ENCODE results near the gene MCOLN3. TPM values are rescaled to one million over a fixed set of nuclear protein-coding genes. Genes with fewer than 3 reads are reported as not detected.

The MCOLN3 gene
- total RNA-seq (2012; rRNA removed) (not detected in 2 replicates), polyA plus RNA-seq (2012; rRNA removed) (0.03 TPM in 1 of 2 replicates, not detected in the other), Bru-seq, nascent RNA (percentile 13 among the genes with signal in this experiment), BruChase-seq, experiment 1, labeled RNA remaining after a 6-hour chase (percentile 19 among the genes with signal in this experiment), BruChase-seq, experiment 2, labeled RNA remaining after a 2-hour chase (percentile 17 among the genes with signal in this experiment)
- not detected in 2 replicates for polyA plus RNA-seq (2012; cell fraction: cytosol; rRNA removed)
- 0.02 and 0.22 TPM in 2 replicates for polyA plus RNA-seq (2012; cell fraction: nucleus; rRNA removed; ENCODE audit: low replicate concordance)
- long read RNA-seq: 0 reads

GRCh38 chr1:85048296-85049064, at the start of gene MCOLN3:
Gene MCOLN3, minus strand, starts transcription at chr1:85048500. Its CDS starts 3,140 bp downstream, at chr1:85045360.
- H2AK5ac ChIP-seq (ENCODE audit: low read depth, low read length): no peak within 1 kb of the TSS
- H3K9ac ChIP-seq (ENCODE audit: low read depth, low read length): no peak within 1 kb of the TSS
- H3K27me3 ChIP-seq (ENCODE audit: control insufficient read depth, insufficient read depth, low read length): peaks cover 61% of the 10 kb centered on the region
- POLR2A ChIA-PET (ENCODE audit: unreplicated experiment): no interaction called here
- in situ Hi-C loops (cut with MboI; ENCODE audit: low sequenced_read_pairs): no loop called here
- no peak within 1 kb of the TSS; the same call in 1 of the 2 replicates for H3K4me3 ChIP-seq (ENCODE audit: insufficient read depth, low read depth, low read length)
- H4K8ac ChIP-seq (ENCODE audit: low read depth in 2 of 2, low read length in 2 of 2): no peak within 1 kb of the TSS
- H2BK5ac ChIP-seq (ENCODE audit: low read depth, low read length, poor library complexity, severe bottlenecking): no peak within 1 kb of the TSS
- 1% methylated on average over 22 of the region's 73 CpGs; no CpG with 5 or more reads in 1 of the 2 experiments for WGBS, 2 experiments (ENCODE audit: extremely low coverage in 2 of 2, insufficient read length in 1 of 2)
- H2AK9ac ChIP-seq (replicated peaks; ENCODE audit: low read depth, low read length, poor library complexity): no peak within 1 kb of the TSS
- H3K9me1 ChIP-seq (ENCODE audit: insufficient read depth, low read length): no peaks in the 10 kb centered on the region
- no peaks in the 10 kb centered on the region for H3K36me3 ChIP-seq (ENCODE audit: control insufficient read depth, insufficient read depth, low read length)
- no peaks in the 10 kb centered on the region for H4K20me1 ChIP-seq (ENCODE audit: insufficient read depth, low read length)
- TF ChIP-seq MAZ (IDR thresholded peaks at IDR 0.05; ENCODE audit: borderline replicate concordance, low read depth, low read length) (no peak), RAD21 (IDR thresholded peaks at IDR 0.05; ENCODE audit: low read length) (no peak), NFE2L2 (IDR thresholded peaks at IDR 0.05; ENCODE audit: low read depth, low read length) (no peak), ELK1 (IDR thresholded peaks at IDR 0.05; ENCODE audit: borderline replicate concordance, low read depth, low read length) (no peak), POLR2A (IDR thresholded peaks at IDR 0.05; ENCODE audit: low read depth, low read length) (no peak), RCOR1 (IDR thresholded peaks at IDR 0.05; ENCODE audit: insufficient replicate concordance, low read length) (no peak), MXI1 (IDR thresholded peaks at IDR 0.05; ENCODE audit: borderline replicate concordance, low read depth, low read length) (no peak), RFX5 (IDR thresholded peaks at IDR 0.05; ENCODE audit: low read depth, low read length) (no peak), CHD1 (IDR thresholded peaks at IDR 0.05; ENCODE audit: low read depth, low read length) (no peak)
- H3K9me3 ChIP-seq (ENCODE audit: control insufficient read depth, insufficient read depth, low read length): peaks cover 5% of the 10 kb centered on the region
- H2BK15ac ChIP-seq (ENCODE audit: low read depth, low read length): no peak within 1 kb of the TSS
- intact Hi-C loops (cut with micrococcal nuclease): no loop called here
- H3K79me1 ChIP-seq (ENCODE audit: low read depth in 1 of 2, low read length in 2 of 2): no peaks in the 10 kb centered on the region
- no peak within 1 kb of the TSS for H4K91ac ChIP-seq (ENCODE audit: insufficient read depth, low read depth, low read length)
- no peaks in the 10 kb centered on the region for H3K4me1 ChIP-seq (ENCODE audit: control insufficient read depth, insufficient read depth, low read length)
- no peak within 1 kb of the TSS for H3K18ac ChIP-seq (ENCODE audit: low read depth, low read length)
- H4K5ac ChIP-seq (ENCODE audit: low read depth, low read length): no peak within 1 kb of the TSS
- no TSS peak for BruUV-seq (replicated peaks)
- H3K56ac ChIP-seq (ENCODE audit: extremely low read depth, insufficient read depth, low read length): no peak within 1 kb of the TSS
- H3K4ac ChIP-seq (ENCODE audit: low read depth, low read length): no peak within 1 kb of the TSS
- H3K27ac ChIP-seq (ENCODE audit: insufficient read depth, low read length): no peak within 1 kb of the TSS
- H3K23ac ChIP-seq (ENCODE audit: low read depth, low read length): no peak within 1 kb of the TSS
- H3K4me2 ChIP-seq (ENCODE audit: low read depth, low read length): no peak within 1 kb of the TSS
- DNase-seq (no peak), ATAC-seq (ENCODE audit: low read depth) (peak; percentile 65; the same call in 1 of the 2 replicates)
- H3K14ac ChIP-seq (replicated peaks; ENCODE audit: low read depth, low read length): no peak within 1 kb of the TSS
- no peak within 1 kb of the TSS for H2BK120ac ChIP-seq (ENCODE audit: low read depth, low read length)
- dilution Hi-C loops (cut with HindIII; ENCODE audit: low sequenced_read_pairs, unreplicated experiment): no loop called here
- CTCF ChIA-PET: interaction anchor here (0.6 kb wide), 1 partner anchor 11 kb away, joined by 3 read pairs; no protein-coding TSS in a partner anchor
- no peak within 1 kb of the TSS for H2BK20ac ChIP-seq (ENCODE audit: low read depth, low read length)
- peak within 1 kb of the TSS; percentile 74 for H2AFZ ChIP-seq (replicated peaks; ENCODE audit: low read length, poor library complexity)

Measured in IMR-90 (cell line).